Limb (tissue), 2 donors: ENCODE measurements around the gene TUBB3.
"Not testable (repeated sequence)": the region's sequence is repeated elsewhere in the genome, so short reads cannot be mapped to it uniquely, and the experiment has no call there.

Experiments used
- DNase-seq, 2 donors: peaks; one replicate each; pipeline ENCODE4 v3.0.0-alpha.2; 2016; ENCODE audit errors: extremely low spot score in 2 of 2

TUBB3 gene

GRCh38 chr16:89900885-89901284 lies 22.3 kb upstream of the TUBB3 start:
- DNase-seq = no peak

DNA sequence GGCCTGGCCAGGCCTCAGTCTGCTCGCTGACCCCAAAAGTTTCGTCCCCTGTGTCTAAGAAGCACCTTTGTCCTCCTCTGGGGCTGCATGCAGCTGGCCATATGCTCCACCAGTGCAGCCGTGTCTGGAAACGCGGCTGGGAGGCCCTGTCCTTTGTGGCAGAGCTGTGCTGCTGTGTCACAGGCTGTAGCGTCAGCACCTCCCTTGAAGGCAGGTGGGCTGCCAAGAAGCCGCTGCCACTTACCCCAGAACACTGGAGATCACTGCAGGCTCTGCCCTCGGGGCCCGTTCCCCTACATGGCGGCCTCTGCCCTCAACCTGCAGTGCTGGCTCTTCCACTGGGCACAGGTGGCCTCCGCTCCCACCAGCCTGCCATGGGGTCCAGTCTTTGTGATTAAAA lies 20.2 kb upstream of the TUBB3 start:
- no peak for DNase-seq

DNA sequence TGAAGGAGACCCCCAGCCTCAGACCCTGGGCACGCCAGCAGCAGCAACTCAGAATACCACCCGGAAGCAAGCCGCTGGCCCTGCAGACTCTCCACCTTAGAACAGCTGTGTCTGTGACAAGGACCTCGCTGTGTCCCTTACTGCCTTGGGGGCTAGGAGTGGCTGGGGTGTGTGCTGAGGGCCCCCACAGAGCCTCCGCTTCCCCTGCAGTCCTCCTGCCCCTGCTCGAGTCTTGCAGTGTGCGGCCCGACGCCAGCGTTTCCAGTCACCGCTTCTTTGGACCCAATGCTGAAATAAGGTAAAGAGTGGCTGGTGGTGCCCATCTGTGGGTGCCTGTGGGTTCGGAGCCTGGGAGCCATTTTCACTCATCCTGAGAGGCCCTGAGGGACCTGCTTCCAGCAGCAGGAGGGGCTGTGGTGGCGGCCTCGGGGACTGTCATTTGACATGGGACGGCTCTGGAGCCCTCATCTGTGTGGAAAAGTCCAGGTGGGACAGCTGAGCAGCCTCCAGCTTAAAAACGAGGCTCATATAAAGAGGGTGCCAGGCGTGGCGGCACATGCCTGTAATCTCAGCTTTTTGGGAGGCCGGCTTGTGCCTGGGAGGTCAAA lies 19.1 kb upstream of the TUBB3 start:
- DNase-seq = no peak

DNA sequence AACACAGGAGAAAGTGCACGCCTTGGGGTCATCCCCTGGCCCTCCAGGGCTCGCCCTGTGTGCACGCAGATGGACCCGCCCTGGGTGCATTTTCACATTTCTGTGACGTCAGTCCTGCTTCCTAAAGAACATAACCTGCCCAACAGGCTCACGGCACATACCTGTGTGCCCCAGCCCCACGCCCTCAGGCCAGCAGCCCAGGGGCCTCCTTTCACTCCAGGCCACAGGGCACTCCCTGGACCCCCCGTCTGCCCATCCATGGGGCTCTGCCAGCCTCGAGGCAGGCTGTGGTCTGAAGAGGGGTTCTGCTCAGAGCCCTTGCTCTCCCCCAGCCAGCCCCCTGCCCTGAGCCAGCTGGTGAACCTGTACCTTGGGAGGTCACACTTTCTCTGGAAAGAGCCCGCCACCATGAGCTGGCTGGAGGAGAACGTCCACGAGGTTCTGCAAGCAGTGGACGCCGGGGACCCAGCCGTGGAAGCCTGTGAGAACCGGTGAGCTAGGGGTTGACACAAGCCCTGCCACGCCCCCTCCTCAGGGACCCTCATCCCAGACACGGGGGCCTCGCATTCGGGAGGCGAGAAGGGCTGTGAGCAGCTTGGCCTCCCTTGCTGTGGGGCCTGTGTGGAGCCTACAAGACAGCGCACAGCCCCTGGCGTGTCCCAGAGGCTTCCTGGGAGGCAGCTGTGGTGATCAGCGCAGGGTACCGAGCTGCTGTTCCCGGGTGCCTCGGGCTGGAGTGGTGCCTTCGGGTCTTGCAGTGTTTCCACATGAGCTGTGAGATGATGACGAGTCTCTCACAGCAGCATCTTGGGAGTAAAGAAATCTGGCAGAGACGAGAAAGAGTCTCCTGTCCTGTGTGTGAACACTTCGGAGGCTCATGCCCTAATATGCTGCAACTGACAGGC lies 18.3 kb upstream of the TUBB3 start:
- no peak for DNase-seq

- no peak for DNase-seq
These were observed 17.5 kb upstream of the TUBB3 start for GRCh38 chr16:89905511-89906139.

DNA sequence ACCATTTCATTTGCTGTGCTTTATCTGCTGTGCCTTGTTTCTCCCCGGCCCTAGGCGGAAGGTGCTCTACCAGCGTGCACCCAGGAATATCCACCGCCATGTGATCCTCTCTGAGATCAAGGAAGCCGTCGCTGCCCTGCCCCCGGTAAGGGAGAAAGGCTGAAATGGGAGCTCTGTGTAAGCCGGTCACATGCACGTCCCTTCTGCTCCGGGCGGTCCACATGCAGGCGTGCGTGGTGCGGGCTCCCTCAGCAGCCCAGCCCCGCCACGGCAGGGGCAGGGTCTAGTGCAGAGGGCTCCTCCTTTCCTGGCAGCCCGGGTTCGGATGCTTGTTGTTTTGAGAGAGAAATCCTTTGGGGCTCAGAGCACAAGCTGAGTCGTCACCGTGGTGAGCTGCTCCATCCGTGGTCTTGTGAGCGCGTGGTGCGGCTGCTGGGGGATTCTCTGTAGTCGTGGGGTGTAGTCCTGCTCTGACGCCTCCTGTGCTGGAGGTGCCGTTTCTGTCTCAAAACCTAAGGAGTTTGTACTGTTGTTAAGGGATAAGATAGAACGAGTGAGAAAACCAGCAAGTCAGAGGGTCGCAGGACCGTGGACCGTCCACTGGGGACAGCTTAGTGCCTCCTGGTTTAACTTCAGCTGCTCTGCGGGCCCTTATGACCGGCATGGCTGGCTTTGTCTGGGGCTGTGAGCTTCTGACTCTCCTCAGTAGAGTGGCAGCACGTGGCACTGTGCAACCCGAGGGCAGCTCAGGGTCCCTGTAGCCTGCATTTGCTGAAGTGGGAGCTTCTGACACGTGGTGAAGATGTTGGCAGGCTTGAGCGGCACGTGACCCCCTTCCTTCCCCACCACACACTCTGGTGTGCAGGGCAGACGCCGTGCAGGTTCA lies 16.8 kb upstream of the TUBB3 start:
- DNase-seq = no peak

DNA sequence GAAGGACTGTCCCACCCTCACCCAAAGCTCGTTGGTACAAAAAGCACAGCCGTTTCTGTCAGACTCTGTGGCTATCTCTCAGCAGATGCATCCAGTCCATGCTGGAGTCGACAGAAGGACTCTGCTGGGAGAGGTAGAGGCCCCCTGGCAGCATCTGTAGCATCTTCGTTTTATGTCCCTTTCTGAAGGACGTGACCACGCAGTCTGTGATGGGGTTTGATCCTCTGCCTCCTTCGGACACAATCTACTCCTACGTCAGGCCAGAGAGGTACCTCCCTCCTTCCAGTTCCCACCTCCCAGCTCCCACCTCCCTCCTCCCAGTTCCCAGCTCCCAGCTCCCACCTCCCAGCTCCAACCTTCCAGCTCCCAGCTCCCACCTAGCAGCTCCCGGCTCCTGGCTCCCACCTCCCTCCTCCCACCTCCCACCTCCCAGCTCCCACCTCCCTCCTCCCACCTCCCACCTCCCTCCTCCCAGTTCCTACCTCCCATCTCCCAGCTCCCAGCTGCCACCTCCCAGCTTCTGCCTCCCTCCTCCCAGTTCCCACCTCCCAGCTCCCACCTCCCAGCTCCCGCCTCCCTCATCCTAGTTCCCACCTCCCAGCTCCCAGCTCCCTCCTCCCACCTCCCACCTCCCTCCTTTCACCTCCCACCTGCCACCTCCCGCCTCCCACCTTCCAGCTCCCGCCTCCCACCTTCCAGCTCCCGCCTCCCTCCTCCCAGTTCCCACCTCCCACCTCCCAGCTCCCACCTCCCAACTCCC lies 15.9 kb upstream of the TUBB3 start:
- no peak for DNase-seq

DNA sequence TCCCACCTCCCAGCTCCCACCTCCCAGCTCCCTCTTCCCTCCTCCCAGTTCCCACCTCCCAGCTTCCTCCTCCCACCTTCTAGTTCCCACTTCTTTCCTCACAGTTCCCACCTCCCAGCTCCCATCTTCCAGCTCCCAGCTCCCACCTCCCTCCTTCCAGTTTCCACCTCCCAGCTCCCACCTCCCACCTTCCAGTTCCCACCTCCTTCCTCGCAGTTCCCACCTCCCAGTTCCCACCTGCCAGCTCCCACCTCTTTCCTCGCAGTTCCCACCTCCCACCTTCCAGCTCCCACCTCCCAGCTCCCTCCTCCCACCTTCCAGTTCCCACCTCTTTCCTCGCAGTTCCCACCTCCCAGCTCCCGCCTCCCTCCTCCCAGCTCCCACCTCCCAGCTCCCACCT lies 14.9 kb upstream of the TUBB3 start:
- no peak for DNase-seq

GRCh38 chr16:89909777-89910716 lies 13.1 kb upstream of the TUBB3 start:
- peak; percentile 36 to 76 for DNase-seq

- DNase-seq = peak in 1 of 2 donors; percentile 31
These were observed 12.3 kb upstream of the TUBB3 start for GRCh38 chr16:89910717-89911354.

- no peak for DNase-seq
These were observed 11.8 kb upstream of the TUBB3 start for GRCh38 chr16:89911375-89911774.

GRCh38 chr16:89912143-89912542 lies 11.0 kb upstream of the TUBB3 start:
- no peak for DNase-seq

DNA sequence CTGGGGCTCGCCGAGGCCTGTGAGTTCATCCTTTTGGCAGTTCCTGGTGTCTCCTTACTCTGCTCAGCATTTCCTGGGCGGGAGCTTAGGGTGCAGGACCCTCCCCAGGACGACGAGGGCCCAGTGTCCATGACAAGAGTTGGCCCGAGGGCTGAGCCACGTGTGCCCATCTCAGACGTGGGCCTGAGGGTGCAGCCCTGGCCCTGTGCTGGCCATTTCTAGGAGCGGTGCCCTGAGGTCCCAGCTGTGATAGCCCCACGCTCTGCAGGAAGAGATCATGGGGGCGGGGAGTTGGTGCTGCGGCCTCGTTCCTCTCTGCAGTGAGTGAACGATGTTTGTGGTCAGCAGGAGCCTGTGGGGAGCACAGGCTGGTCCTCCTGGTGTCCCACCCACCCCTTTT lies 10.5 kb upstream of the TUBB3 start:
- DNase-seq = no peak

- no peak for DNase-seq
These were observed 9.4 kb upstream of the TUBB3 start for GRCh38 chr16:89913408-89914387.

GRCh38 chr16:89914642-89915285 lies 8.4 kb upstream of the TUBB3 start:
- not testable (repeated sequence) for DNase-seq

DNA sequence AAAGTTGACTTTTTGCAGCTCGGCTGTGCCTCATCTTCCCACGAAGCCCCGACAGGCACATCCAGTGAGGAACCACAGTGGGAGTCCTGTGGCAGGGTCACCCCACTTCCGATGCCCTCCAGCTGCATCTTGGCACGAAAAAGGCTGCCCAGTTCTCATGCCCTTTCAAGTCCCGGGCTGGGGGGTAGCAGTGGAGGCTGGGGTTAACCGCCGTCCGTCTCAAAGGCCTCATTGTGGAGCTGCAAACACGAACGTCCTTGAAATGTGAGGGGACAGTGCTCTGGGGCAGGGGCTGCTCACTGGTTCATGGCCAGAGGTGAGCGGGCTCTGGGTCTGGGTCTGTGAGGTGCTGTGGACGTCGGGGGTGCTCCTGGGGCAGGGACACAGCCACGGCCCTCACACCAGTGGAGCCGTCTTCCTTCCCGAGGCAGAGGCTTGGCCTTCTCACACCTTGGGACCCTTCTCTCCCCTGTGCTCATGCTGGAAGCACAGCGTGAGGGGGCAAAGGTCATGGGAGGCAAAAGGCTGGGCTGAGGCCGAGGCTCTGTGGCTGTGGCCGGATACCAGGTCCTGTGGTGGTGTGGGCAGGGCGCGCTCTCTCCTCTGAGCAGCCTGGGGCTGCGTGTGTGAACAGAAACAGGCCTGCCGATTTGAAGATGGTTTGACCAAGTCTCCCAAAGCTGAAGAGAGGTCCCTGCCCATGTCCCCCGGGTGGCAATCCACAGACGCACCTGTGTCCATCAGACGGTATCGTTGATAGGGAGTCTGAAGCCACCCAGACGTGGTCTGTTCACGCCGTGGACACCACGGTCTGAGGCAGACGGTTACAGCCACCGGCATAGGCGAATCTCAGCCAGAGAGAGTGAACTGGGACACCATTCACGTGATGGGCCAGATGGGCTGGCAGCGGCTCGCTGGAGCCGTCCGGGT lies 7.6 kb upstream of the TUBB3 start:
- DNase-seq = no peak
